HCT116 (cell line): ENCODE results near the gene TLX1. TPM values are rescaled to one million over a fixed set of nuclear protein-coding genes. Genes with fewer than 3 reads are reported as not detected.

Experiments
- ATAC-seq: fragments of 200-7000 bp; cut with Tn5 transposase; 2 replicates; pipeline ENCODE4 v1.9.1; 2020; ENCODE audit warnings: mild to moderate bottlenecking, moderate library complexity
- BruUV-seq: library from RNA; stranded (reverse); fragments of 400-500 nt; replicated peaks from 2 replicates; lab custom pipeline; 2021; lab: Mats Ljungman, UMichigan
- CTCF ChIA-PET: fragments of 300-600 bp; sonication (Branson Sonifier 250); formaldehyde crosslinking; loops from one replicate; lab custom pipeline; 2021; ENCODE audit warnings: antibody characterized with exemption; lab: Charles Lee
- POLR2A ChIA-PET: fragments of 300-600, 350-600 bp; sonication (Branson Sonifier 250); formaldehyde crosslinking; loops from one replicate; lab custom pipeline; 2021; ENCODE audit warnings: antibody characterized with exemption; lab: Charles Lee
- RAD21 ChIA-PET, 2 experiments: fragments of 300-600 bp; sonication (Branson Sonifier 250); formaldehyde crosslinking; loops; one replicate each; lab custom pipeline; 2023; ENCODE audit warnings: low total read pairs in 2 of 2; ENCODE audit not compliant: uncharacterized antibody in 2 of 2, unreplicated experiment in 2 of 2, low non-redundant PET in 1 of 2; lab: Charles Lee
- DNase-seq: peaks from one replicate; pipeline ENCODE4 v3.0.0-alpha.2; 2010; ENCODE audit warnings: low read depth, low spot score
- H2AFZ ChIP-seq: fragments of 200-600 bp; shearing (Covaris generic), sonication (generic); 2 replicates; pipeline ENCODE4 v1.6.1; 2017; ENCODE audit warnings: low read depth, mixed run types, mixed read lengths, antibody characterized with exemption, low read length; ENCODE audit not compliant: poor library complexity, severe bottlenecking
- H3K27ac ChIP-seq: 2 replicates; pipeline ENCODE4 v1.5.1; 2012; ENCODE audit warnings: low read depth, low read length
- H3K27me3 ChIP-seq: fragments of 200-600 bp; sonication (generic); 2 replicates; pipeline ENCODE4 v1.6.1; 2016; ENCODE audit warnings: mixed run types, low read length, mixed read lengths; ENCODE audit not compliant: insufficient read depth
- H3K36me3 ChIP-seq, 2 experiments: fragments of 200-500 bp in 1 of 2; fragments of 200-600 bp in 1 of 2; sonication (Bioruptor generic) in 1 of 2; sonication (generic) in 1 of 2; 2 replicates each; pipeline versions ENCODE4 v1.5.1 to v1.6.1; 2014 to 2016; ENCODE audit warnings: low read length in 2 of 2, inconsistent platforms in 1 of 2, mixed read lengths in 1 of 2, mixed run types in 1 of 2; ENCODE audit not compliant: insufficient read depth in 2 of 2, control insufficient read depth in 1 of 2
- H3K4me1 ChIP-seq, 2 experiments: fragments of 200-600 bp in 1 of 2; sonication (generic) in 1 of 2; 2 replicates each; pipeline versions ENCODE4 v1.5.1 to v1.6.1; 2012 to 2017; ENCODE audit warnings: low read length in 2 of 2, inconsistent platforms in 1 of 2, mild to moderate bottlenecking in 1 of 2, mixed read lengths in 1 of 2, mixed run types in 1 of 2, moderate library complexity in 1 of 2; ENCODE audit not compliant: insufficient read depth in 2 of 2, control insufficient read depth in 1 of 2
- H3K4me2 ChIP-seq: fragments of 200-600 bp; sonication (generic); 2 replicates; pipeline ENCODE4 v1.6.1; 2017; ENCODE audit warnings: mixed run types, low read length, mixed read lengths
- H3K4me3 ChIP-seq, 2 experiments: fragments of 200-600 bp in 1 of 2; sonication (generic) in 1 of 2; replicated peaks in 1 of 2; 2 replicates each; pipeline ENCODE4 v1.5.1; 2011 to 2016; ENCODE audit warnings: low read length in 2 of 2, control low read depth in 1 of 2, low read depth in 1 of 2, mild to moderate bottlenecking in 1 of 2, mixed read lengths in 1 of 2, mixed run types in 1 of 2
- H3K79me2 ChIP-seq: fragments of 200-600 bp; sonication (generic); 2 replicates; pipeline ENCODE4 v1.6.1; 2017; ENCODE audit warnings: mild to moderate bottlenecking, mixed run types, low read length, moderate library complexity, mixed read lengths; ENCODE audit not compliant: insufficient read depth
- H3K9ac ChIP-seq: fragments of 200-600 bp; sonication (generic); 2 replicates; pipeline ENCODE4 v1.6.1; 2016; ENCODE audit warnings: low read length, mixed read lengths
- H3K9me2 ChIP-seq: fragments of 200-600 bp; sonication (generic), shearing (Covaris generic); 2 replicates; pipeline ENCODE4 v1.6.1; 2017; ENCODE audit warnings: mixed run types, mild to moderate bottlenecking, moderate library complexity; ENCODE audit not compliant: insufficient read depth
- H3K9me3 ChIP-seq, 2 experiments: fragments of 200-500 bp in 1 of 2; fragments of 200-600 bp in 1 of 2; sonication (Bioruptor generic) in 1 of 2; sonication (generic) in 1 of 2; 2 replicates each; pipeline ENCODE4 v1.6.1; 2014 to 2017; ENCODE audit warnings: low read length in 2 of 2, mixed read lengths in 2 of 2, inconsistent platforms in 1 of 2, low read depth in 1 of 2, mild to moderate bottlenecking in 1 of 2, mixed run types in 1 of 2, moderate library complexity in 1 of 2; ENCODE audit not compliant: control insufficient read depth in 1 of 2, insufficient read depth in 1 of 2
- H4K20me1 ChIP-seq: fragments of 200-600 bp; sonication (generic), shearing (Covaris generic); 2 replicates; pipeline ENCODE4 v1.6.1; 2017; ENCODE audit warnings: mixed run types, mild to moderate bottlenecking, moderate library complexity; ENCODE audit not compliant: insufficient read depth
- ATF3 ChIP-seq: IDR thresholded peaks from 2 replicates; pipeline ENCODE4 v1.6.1; 2012
- CEBPB ChIP-seq: IDR thresholded peaks from 2 replicates; pipeline ENCODE4 v1.6.1; 2012; ENCODE audit warnings: low read depth
- EZH2 ChIP-seq: fragments of 200-600 bp; sonication (generic); IDR thresholded peaks from 2 replicates; pipeline ENCODE4 v1.6.1; 2017; ENCODE audit warnings: antibody characterized with exemption, mixed run types
- EZH2phosphoT487 ChIP-seq: fragments of 200-600 bp; IDR thresholded peaks from 2 replicates; pipeline ENCODE4 v1.6.1; 2018; ENCODE audit warnings: antibody characterized with exemption, borderline replicate concordance
- FOSL1 ChIP-seq: IDR thresholded peaks from 2 replicates; pipeline ENCODE4 v1.6.1; 2012; ENCODE audit warnings: low read depth
- MAX ChIP-seq: IDR thresholded peaks from 2 replicates; pipeline ENCODE4 v1.6.1; 2012
- RAD21 ChIP-seq: IDR thresholded peaks from 2 replicates; pipeline ENCODE4 v1.6.1; 2012; ENCODE audit warnings: low read depth, mild to moderate bottlenecking
- SP1 ChIP-seq: IDR thresholded peaks from 2 replicates; pipeline ENCODE4 v1.6.1; 2012; ENCODE audit warnings: low read depth
- TCF7L2 ChIP-seq: IDR thresholded peaks from 2 replicates; pipeline ENCODE4 v1.7.0; 2011; ENCODE audit warnings: borderline replicate concordance, inconsistent platforms; ENCODE audit not compliant: insufficient read depth, insufficient read length; ENCODE audit errors: extremely low read depth
- ZFX ChIP-seq: fragments of 450-650 bp; IDR thresholded peaks from 2 replicates; pipeline ENCODE4 v1.6.1; 2017
- intact Hi-C: fragments of 100-400 bp; cut with micrococcal nuclease; formaldehyde crosslinking; loops from 2 replicates; pipeline ENCODE4 v1.10.0; 2022
- total RNA-seq: library from RNA; stranded (reverse); gene quantifications from one replicate; pipeline ENCODE4 v1.2.1, GENCODE V29; 2021; ENCODE audit not compliant: unreplicated experiment
- TF ChIP-seq, protein P1 (sequence below): IDR thresholded peaks from 2 replicates; pipeline ENCODE4 v1.6.1; 2011; ENCODE audit warnings: mild to moderate bottlenecking, low read length, moderate library complexity; ENCODE audit not compliant: insufficient replicate concordance; ENCODE audit errors: extremely low read depth

TLX1 gene
- total RNA-seq, 1 experiment from 2014 or later = not detected

DNA sequence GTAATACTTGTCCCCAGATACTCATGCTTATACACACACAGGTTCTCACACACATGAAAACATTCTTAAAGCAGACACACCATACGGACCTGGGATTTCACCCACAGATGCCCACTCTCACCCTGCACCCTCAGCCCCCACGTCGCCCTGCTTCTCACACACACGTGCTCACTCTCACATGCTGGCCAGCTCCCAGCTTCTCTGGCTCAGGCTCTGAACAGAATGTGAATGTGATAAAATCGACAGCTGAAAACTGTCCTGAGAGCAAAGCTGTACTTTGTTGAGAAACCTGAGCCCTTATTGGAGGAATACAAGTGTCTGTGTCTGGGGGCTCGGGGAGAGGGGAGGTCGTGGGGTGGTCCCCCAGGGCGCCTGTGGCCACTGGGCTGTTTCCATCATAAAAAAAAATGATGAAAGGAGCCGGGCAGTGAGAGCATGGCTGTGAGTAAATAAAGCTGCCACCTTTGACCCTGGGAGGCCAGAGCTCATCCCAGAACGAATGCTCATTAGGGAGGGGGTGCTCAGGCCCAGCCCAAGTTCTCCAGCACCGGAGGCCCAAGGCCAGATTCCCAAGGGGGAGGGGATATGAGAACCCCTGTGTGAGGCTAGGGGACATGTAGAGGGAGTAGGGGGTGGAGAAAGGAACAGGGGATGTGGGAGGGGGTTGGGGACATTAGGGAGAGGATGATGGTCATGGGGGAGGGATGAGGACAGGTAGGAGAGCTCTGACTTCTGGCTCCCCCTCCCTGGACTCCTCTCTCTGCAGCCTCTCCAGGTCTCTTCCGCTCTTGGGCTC, 18.1 kb upstream of the TLX1 start:
- no peak overlapping the region for H3K4me2 ChIP-seq
- no peaks in the 10 kb centered on the region for H3K79me2 ChIP-seq
- no peak overlapping the region for H2AFZ ChIP-seq
- RAD21 ChIA-PET = interaction anchor here in 1 of 2 experiments (0.6 kb wide), 1 partner anchor 62 kb away, joined by 4 read pairs; no protein-coding TSS in a partner anchor
- no peak overlapping the region for H3K9ac ChIP-seq
- no peak for DNase-seq
- no peaks in the 10 kb centered on the region for H3K27me3 ChIP-seq
- CTCF ChIA-PET = interaction anchor here (0.6 to 1.9 kb wide), 2 partner anchors 18 to 49 kb away, joined by 3 to 8 read pairs; no protein-coding TSS in a partner anchor
- H3K4me3 ChIP-seq = no peak overlapping the region
- no peak for TF ChIP-seq MAX
- TF ChIP-seq, protein P1, sequence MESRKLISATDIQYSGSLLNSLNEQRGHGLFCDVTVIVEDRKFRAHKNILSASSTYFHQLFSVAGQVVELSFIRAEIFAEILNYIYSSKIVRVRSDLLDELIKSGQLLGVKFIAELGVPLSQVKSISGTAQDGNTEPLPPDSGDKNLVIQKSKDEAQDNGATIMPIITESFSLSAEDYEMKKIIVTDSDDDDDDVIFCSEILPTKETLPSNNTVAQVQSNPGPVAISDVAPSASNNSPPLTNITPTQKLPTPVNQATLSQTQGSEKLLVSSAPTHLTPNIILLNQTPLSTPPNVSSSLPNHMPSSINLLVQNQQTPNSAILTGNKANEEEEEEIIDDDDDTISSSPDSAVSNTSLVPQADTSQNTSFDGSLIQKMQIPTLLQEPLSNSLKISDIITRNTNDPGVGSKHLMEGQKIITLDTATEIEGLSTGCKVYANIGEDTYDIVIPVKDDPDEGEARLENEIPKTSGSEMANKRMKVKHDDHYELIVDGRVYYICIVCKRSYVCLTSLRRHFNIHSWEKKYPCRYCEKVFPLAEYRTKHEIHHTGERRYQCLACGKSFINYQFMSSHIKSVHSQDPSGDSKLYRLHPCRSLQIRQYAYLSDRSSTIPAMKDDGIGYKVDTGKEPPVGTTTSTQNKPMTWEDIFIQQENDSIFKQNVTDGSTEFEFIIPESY = no peak
- TF ChIP-seq RAD21 = no peak
- no peak for TF ChIP-seq EZH2phosphoT487
- TF ChIP-seq TCF7L2 = no peak
- no peak for TF ChIP-seq ATF3
- no peak for TF ChIP-seq SP1
- no peak for TF ChIP-seq EZH2
- TF ChIP-seq FOSL1 = no peak
- TF ChIP-seq CEBPB = no peak
- no peak for TF ChIP-seq ZFX
- intact Hi-C loops = no loop called here
- no peaks in the 10 kb centered on the region for H4K20me1 ChIP-seq
- no peaks in the 10 kb centered on the region for H3K9me2 ChIP-seq
- no peak for ATAC-seq
- no TSS peak for BruUV-seq
- H3K9me3 ChIP-seq = no peaks in the 10 kb centered on the region
- H3K36me3 ChIP-seq = no peaks in the 10 kb centered on the region
- POLR2A ChIA-PET = interaction anchor here (0.6 kb wide), 1 partner anchor 602 kb away, joined by 3 read pairs; no protein-coding TSS in a partner anchor
- H3K4me1 ChIP-seq = peaks cover 13 to 14% of the 10 kb centered on the region in 2 experiments; a peak in 3 of 4 replicates
- no peak overlapping the region for H3K27ac ChIP-seq
